Gastrocnemius medialis (tissue), 4 donors: ENCODE measurements around the gene RPL23. TPM values are rescaled to one million over a fixed set of nuclear protein-coding genes. Genes with fewer than 3 reads are reported as not detected.
A peak's percentile ranks its signal among the peaks of the same experiment; 100 is the strongest.

Experiments
- ATAC-seq, 2 donors: fragments of 150-250 bp; one replicate each; pipeline ENCODE4 v1.9.1; 2016
- DNase-seq, 2 donors: peaks; one replicate each; pipeline ENCODE4 v3.0.0-alpha.2; 2019
- H3K27ac ChIP-seq, 4 donors: fragments of 200-600 bp; sonication (generic); 1 replicate in 1 of 4; 2 replicates in 3 of 4; pipeline ENCODE4 v1.5.1; 2016 to 2018; ENCODE audit warnings: mild to moderate bottlenecking in 2 of 4, moderate library complexity in 1 of 4
- H3K27me3 ChIP-seq, 3 donors: fragments of 200-600 bp; sonication (generic) in 2 of 3; 1 replicate in 1 of 3; 2 replicates in 2 of 3; pipeline versions ENCODE4 v1.5.1 to v1.6.0; 2016 to 2019; ENCODE audit warnings: mild to moderate bottlenecking in 1 of 3, moderate library complexity in 1 of 3
- H3K36me3 ChIP-seq, 2 donors: fragments of 200-600 bp; sonication (generic) in 1 of 2; one replicate each; pipeline ENCODE4 v1.5.1; 2017 to 2018
- H3K4me1 ChIP-seq, 2 donors: fragments of 200-600 bp; sonication (generic) in 1 of 2; one replicate each; pipeline ENCODE4 v1.5.1; 2016 to 2017; ENCODE audit warnings: mild to moderate bottlenecking in 2 of 2
- H3K4me3 ChIP-seq, 4 donors: fragments of 200-600 bp; sonication (generic) in 3 of 4; 1 replicate in 1 of 4; 2 replicates in 3 of 4; pipeline ENCODE4 v1.5.1; 2016 to 2019; ENCODE audit warnings: mild to moderate bottlenecking in 2 of 4
- H3K9me3 ChIP-seq, 3 donors: fragments of 200-600 bp; sonication (generic) in 2 of 3; 1 replicate in 1 of 3; 2 replicates in 2 of 3; pipeline ENCODE4 v1.5.1; 2016 to 2019
- POLR2A ChIP-seq, 2 donors: fragments of 450-650 bp; IDR thresholded peaks; one replicate each; pipeline ENCODE4 v1.6.1; 2017; ENCODE audit warnings: antibody characterized with exemption in 2 of 2, mild to moderate bottlenecking in 2 of 2, moderate library complexity in 2 of 2
- in situ Hi-C, 4 donors: fragments of 200-750 bp; cut with MboI; loops; one replicate each; pipeline versions ENCODE4 v1.15.0 to v1.8.0; 2017; ENCODE audit warnings: low sequenced_read_pairs in 4 of 4
- intact Hi-C: fragments of 100-400 bp; cut with DNase I; formaldehyde crosslinking; loops from one replicate; pipeline ENCODE4 v1.15.1; 2023; ENCODE audit warnings: low total_unique reads
- total RNA-seq, 4 donors: library from RNA; depleted of rRNA; stranded (reverse); fragments of >200 nt; gene quantifications; one replicate each; pipeline versions ENCODE4 v1.1.0 to v1.2.3, GENCODE V29; 2016
- TF ChIP-seq, protein P1 (sequence below), 5 experiments: fragments of 450-650 bp in 3 of 5; fragments of 200-600 bp in 2 of 5; sonication (generic) in 2 of 5; IDR thresholded peaks in 4 of 5; conservative IDR thresholded peaks in 1 of 5; 1 replicate in 4 of 5; 2 replicates in 1 of 5; pipeline ENCODE4 v1.5.1; 2016 to 2019; ENCODE audit warnings: antibody characterized with exemption in 5 of 5, mild to moderate bottlenecking in 3 of 5, moderate library complexity in 3 of 5

RPL23 gene
- total RNA-seq: 1,000 to 10,000 TPM in 1 of 4 donors, 100 to 1,000 TPM in 3; 878 to 1,126 (median 955) TPM

DNA sequence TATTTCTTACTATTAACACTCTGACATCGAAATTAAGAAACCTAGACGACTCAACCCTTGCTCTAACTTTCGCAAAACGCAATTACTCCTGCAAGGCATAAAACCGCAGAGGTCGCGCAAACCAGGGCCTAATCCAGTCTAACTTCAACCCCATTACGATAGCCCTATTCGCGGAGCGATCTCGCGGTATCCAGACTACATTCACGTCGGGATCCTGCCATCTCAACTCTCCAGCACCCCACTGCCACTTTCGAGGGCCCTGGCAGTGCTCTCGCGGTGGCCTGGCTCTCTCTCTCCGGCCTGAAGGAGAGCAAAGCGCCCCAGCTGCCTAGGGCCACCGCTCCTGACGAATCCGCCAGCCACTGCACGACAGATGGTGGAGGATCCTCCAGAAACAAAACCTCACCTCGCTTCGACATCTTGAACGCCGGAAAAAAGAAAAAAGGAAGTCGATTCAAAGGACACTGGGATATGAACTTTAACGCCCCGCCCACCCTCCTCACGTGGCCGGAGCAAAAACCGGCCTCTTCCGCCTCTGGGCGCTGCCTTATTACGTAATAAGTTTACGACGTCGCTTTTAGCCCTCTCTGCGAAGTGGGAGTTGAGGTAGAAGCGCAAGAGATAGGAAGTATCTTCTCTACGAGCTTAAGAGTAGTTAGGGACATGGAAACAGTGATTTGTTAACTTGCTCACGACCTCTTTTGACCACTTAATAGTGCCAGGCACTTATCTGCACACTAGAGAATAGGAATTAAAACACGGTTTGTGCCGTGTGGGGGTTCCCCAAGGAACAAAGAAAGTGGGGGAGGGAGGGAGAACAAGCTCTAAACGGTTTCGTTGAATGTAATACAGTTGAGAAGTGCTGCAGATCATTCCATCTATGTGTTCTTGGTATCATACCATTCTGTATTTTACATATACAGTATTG is at the start of gene RPL23:
TSS of gene RPL23 (minus strand) at position 430 of the 928 bp plus-strand sequence. CDS start at position 419, 11 bp downstream.
- TF ChIP-seq, protein P1, sequence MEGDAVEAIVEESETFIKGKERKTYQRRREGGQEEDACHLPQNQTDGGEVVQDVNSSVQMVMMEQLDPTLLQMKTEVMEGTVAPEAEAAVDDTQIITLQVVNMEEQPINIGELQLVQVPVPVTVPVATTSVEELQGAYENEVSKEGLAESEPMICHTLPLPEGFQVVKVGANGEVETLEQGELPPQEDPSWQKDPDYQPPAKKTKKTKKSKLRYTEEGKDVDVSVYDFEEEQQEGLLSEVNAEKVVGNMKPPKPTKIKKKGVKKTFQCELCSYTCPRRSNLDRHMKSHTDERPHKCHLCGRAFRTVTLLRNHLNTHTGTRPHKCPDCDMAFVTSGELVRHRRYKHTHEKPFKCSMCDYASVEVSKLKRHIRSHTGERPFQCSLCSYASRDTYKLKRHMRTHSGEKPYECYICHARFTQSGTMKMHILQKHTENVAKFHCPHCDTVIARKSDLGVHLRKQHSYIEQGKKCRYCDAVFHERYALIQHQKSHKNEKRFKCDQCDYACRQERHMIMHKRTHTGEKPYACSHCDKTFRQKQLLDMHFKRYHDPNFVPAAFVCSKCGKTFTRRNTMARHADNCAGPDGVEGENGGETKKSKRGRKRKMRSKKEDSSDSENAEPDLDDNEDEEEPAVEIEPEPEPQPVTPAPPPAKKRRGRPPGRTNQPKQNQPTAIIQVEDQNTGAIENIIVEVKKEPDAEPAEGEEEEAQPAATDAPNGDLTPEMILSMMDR (IDR thresholded peaks at IDR 0.05 in 4 of 5, conservative IDR thresholded peaks at IDR 0.05 in 1 of 5): peak in 1 of 5 experiments; percentile 19
- peak; percentile 82 to 83 for TF ChIP-seq POLR2A (IDR thresholded peaks at IDR 0.05)
- DNase-seq: peak; percentile 94 to 95
- intact Hi-C loops: loop anchor here (1.0 kb wide), 3 partner anchors 17 to 54 kb away; partner anchors contain the start of genes CWC25, LASP1 and PIP4K2B
- Histone ChIP-seq H3K27ac (peak within 1 kb of the TSS; percentile 85 to 96 (median 92)), H3K9me3 (no peaks in the 10 kb centered on the region), H3K4me3 (peak within 1 kb of the TSS; percentile 69 to 74 (median 70)), H3K27me3 (no peaks in the 10 kb centered on the region), H3K36me3 (peaks cover 0 to 40% of the 10 kb centered on the region in 2 donors), H3K4me1 (peaks cover 23 to 28% of the 10 kb centered on the region in 2 donors)
- ATAC-seq: peak; percentile 97 to 99
- in situ Hi-C loops: loop anchor here in 1 of 4 donors (25.0 kb wide), 1 partner anchor 309 kb away; the partner anchor contains the start of genes ARL5C and PLXDC1

DNA sequence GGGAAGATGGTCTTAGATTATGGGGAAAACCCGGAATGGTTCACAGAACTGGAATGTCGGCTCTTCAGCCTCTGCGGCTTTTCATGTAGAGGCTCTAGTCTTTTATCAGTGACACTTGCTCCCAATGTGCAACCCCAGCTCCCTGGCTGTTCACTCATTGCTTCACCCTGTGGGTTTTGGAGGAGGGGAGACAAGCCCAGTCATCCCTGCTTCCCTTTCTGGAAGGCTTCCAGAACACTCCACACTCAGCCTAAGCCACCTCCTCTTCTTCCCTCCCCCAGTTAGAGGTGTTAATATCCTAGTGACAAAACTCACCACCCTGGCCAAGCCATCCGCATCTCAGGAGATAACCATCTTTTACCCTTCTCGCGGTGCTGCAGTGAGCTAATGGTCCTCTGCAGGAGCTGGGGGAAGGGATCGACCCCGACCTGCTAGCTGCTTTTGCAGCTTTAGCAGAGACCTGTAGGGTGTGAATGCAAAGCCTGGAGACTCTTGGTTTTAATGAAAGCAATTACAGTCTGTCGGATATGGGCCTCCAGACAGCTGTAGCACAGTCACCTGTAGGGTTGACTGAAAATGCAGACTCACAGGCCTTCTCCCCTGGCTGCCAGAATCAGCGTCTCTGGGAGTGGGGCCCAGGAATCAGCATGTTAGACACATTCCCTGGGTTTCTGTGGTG is 47.6 kb upstream of the RPL23 start:
- no peaks in the 10 kb centered on the region for H3K27me3 ChIP-seq
- H3K36me3 ChIP-seq: no peaks in the 10 kb centered on the region
- H3K27ac ChIP-seq: peak overlapping the region; percentile 57 to 81 (median 68)
- TF ChIP-seq, protein P1 (IDR thresholded peaks at IDR 0.05 in 4 of 5, conservative IDR thresholded peaks at IDR 0.05 in 1 of 5): no peak
- TF ChIP-seq POLR2A (IDR thresholded peaks at IDR 0.05): no peak
- no peaks in the 10 kb centered on the region for H3K9me3 ChIP-seq
- H3K4me3 ChIP-seq: peak overlapping the region in 1 of 4 donors; percentile 12
- peak; percentile 48 to 76 for DNase-seq
- H3K4me1 ChIP-seq: peaks cover 54 to 57% of the 10 kb centered on the region in 2 donors
- in situ Hi-C loops: no loop called here
- ATAC-seq: peak; percentile 58 to 59
- intact Hi-C loops: no loop called here

DNA sequence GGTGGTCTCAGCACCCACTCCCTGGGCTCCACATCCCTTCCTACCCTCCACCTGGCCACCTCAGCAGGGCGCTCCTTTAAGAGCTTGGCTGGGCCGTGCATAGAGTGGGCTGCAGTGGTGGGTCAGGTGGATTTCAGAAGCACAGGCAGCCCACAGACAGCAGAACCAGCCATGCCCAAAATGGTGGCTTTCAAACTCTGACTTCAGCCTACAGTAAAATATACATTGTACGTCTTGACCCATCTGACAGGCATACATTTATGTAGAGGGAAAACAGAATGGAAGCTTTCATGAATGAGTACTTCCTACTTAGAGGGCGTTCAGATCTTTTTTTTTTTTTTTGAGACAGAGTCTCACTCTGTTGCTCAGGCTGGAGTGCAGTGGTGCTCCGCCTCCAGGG is 45.9 kb upstream of the RPL23 start:
- Histone ChIP-seq H3K36me3 (no peaks in the 10 kb centered on the region), H3K27me3 (no peaks in the 10 kb centered on the region), H3K4me3 (no peak overlapping the region), H3K4me1 (peaks cover 54 to 60% of the 10 kb centered on the region in 2 donors), H3K27ac (peak overlapping the region; percentile 64 to 81 (median 76)), H3K9me3 (no peaks in the 10 kb centered on the region)
- DNase-seq (no peak), ATAC-seq (no peak)
- intact Hi-C loops (no loop called here), in situ Hi-C loops (loop anchor here in 1 of 4 donors (25.0 kb wide), 1 partner anchor 88 kb away; no protein-coding TSS in a partner anchor)
- TF ChIP-seq, protein P1 (IDR thresholded peaks at IDR 0.05 in 4 of 5, conservative IDR thresholded peaks at IDR 0.05 in 1 of 5): no peak
- no peak for TF ChIP-seq POLR2A (IDR thresholded peaks at IDR 0.05)

DNA sequence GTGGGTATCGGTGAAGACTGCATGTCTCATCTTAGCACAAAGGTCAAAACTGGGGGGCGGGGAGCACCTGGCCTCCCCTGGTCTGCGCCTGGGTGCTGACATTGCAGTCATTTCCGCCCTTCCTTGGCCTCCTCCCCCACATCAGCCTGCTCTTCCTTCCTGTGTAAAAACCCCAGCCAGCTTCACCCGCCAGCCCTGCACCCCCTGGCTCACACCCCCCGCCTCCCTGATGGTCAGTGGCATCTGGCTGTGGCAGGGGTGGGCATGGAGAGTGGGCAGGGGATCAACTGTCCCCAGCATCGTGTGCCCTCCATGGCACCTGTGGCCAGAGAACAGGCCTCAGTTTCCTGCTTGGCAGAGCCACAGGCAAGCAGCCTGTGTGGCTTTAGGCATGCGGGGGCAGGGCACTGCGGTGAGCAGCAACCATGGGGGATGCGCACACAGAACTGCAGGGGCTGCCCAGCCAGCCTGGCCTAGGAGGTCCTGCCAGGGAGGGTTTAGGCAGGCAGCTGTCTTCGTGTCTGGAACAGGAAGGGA is 45.4 kb upstream of the RPL23 start:
- in situ Hi-C loops (loop anchor here in 1 of 4 donors (25.0 kb wide), 1 partner anchor 88 kb away; no protein-coding TSS in a partner anchor), intact Hi-C loops (no loop called here)
- Histone ChIP-seq H3K27me3 (no peaks in the 10 kb centered on the region), H3K9me3 (no peaks in the 10 kb centered on the region), H3K27ac (peak overlapping the region; percentile 64 to 81 (median 76)), H3K36me3 (no peaks in the 10 kb centered on the region), H3K4me3 (no peak overlapping the region), H3K4me1 (peaks cover 56 to 65% of the 10 kb centered on the region in 2 donors)
- DNase-seq: peak in 1 of 2 donors; percentile 37
- TF ChIP-seq, protein P1 (IDR thresholded peaks at IDR 0.05 in 4 of 5, conservative IDR thresholded peaks at IDR 0.05 in 1 of 5): no peak
- TF ChIP-seq POLR2A (IDR thresholded peaks at IDR 0.05): no peak
- ATAC-seq: no peak
